ENCODE measurements around the gene MEF2A.

GRCh38 chr15:99593070-99593469 is 27.3 kb downstream of the MEF2A start:
- TF ChIP-seq CTCF (conservative IDR thresholded peaks at IDR 0.05; ENCODE audit: low read depth, low read length) (no peak), EZH2 (IDR thresholded peaks at IDR 0.05; ENCODE audit: low read length, unreplicated experiment) (no peak)
